Parathyroid adenoma (tissue), 2 donors: Measurements from ENCODE around the gene ITGA11.

ENCODE experiments used
- H2AFZ ChIP-seq: fragments of 300-600 bp; sonication (generic); one replicate; pipeline ENCODE4 v1.7.0; 2017; ENCODE audit warnings: antibody characterized with exemption, mild to moderate bottlenecking
- H3K27ac ChIP-seq: fragments of 300-600 bp; sonication (generic); one replicate; pipeline ENCODE4 v1.7.0; 2017
- H3K27me3 ChIP-seq: fragments of 300-600 bp; sonication (generic); one replicate; pipeline ENCODE4 v1.7.0; 2017; ENCODE audit warnings: low read length; ENCODE audit not compliant: control insufficient read depth, insufficient read depth
- H3K36me3 ChIP-seq: fragments of 300-600 bp; sonication (generic); one replicate; pipeline ENCODE4 v1.7.0; 2017; ENCODE audit warnings: low read length; ENCODE audit not compliant: control insufficient read depth, insufficient read depth
- H3K4me1 ChIP-seq: fragments of 300-600 bp; sonication (generic); one replicate; pipeline ENCODE4 v1.7.0; 2017; ENCODE audit warnings: control low read depth
- H3K4me2 ChIP-seq: fragments of 300-600 bp; sonication (generic); one replicate; pipeline ENCODE4 v1.7.0; 2017; ENCODE audit warnings: low read length
- H3K4me3 ChIP-seq: fragments of 300-600 bp; sonication (generic); one replicate; pipeline ENCODE4 v1.7.0; 2017; ENCODE audit warnings: low read depth, low read length
- H3K79me2 ChIP-seq: fragments of 300-600 bp; sonication (generic); one replicate; pipeline ENCODE4 v1.7.0; 2017; ENCODE audit warnings: control low read depth
- H3K9ac ChIP-seq: fragments of 300-600 bp; sonication (generic); one replicate; pipeline ENCODE4 v1.7.0; 2017; ENCODE audit warnings: mild to moderate bottlenecking
- H3K9me3 ChIP-seq: fragments of 300-600 bp; sonication (generic); one replicate; pipeline ENCODE4 v1.7.0; 2017; ENCODE audit warnings: low read length; ENCODE audit not compliant: control insufficient read depth
- TF ChIP-seq, protein P1 (sequence below): fragments of 300-600 bp; sonication (generic); IDR thresholded peaks from one replicate; pipeline ENCODE4 v1.7.0; 2017; ENCODE audit warnings: antibody characterized with exemption, mild to moderate bottlenecking
- donor health status: primary hyperparathyroidism.

The ITGA11 gene

GRCh38 chr15:68470049-68470742 lies 38.2 kb upstream of the ITGA11 start:
- no peaks in the 10 kb centered on the region for H3K9me3 ChIP-seq
- no peaks in the 10 kb centered on the region for H3K36me3 ChIP-seq
- no peak overlapping the region for H3K4me2 ChIP-seq
- H3K4me3 ChIP-seq = no peak overlapping the region
- H3K27ac ChIP-seq = no peak overlapping the region
- H3K79me2 ChIP-seq = no peaks in the 10 kb centered on the region
- TF ChIP-seq, protein P1, sequence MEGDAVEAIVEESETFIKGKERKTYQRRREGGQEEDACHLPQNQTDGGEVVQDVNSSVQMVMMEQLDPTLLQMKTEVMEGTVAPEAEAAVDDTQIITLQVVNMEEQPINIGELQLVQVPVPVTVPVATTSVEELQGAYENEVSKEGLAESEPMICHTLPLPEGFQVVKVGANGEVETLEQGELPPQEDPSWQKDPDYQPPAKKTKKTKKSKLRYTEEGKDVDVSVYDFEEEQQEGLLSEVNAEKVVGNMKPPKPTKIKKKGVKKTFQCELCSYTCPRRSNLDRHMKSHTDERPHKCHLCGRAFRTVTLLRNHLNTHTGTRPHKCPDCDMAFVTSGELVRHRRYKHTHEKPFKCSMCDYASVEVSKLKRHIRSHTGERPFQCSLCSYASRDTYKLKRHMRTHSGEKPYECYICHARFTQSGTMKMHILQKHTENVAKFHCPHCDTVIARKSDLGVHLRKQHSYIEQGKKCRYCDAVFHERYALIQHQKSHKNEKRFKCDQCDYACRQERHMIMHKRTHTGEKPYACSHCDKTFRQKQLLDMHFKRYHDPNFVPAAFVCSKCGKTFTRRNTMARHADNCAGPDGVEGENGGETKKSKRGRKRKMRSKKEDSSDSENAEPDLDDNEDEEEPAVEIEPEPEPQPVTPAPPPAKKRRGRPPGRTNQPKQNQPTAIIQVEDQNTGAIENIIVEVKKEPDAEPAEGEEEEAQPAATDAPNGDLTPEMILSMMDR = no peak
- H3K9ac ChIP-seq = no peak overlapping the region
- H2AFZ ChIP-seq = no peak overlapping the region
- peaks cover 5% of the 10 kb centered on the region for H3K4me1 ChIP-seq
- H3K27me3 ChIP-seq = no peaks in the 10 kb centered on the region

GRCh38 chr15:68469162-68470048 lies 37.4 kb upstream of the ITGA11 start:
- peaks cover 8% of the 10 kb centered on the region for H3K4me1 ChIP-seq

DNA sequence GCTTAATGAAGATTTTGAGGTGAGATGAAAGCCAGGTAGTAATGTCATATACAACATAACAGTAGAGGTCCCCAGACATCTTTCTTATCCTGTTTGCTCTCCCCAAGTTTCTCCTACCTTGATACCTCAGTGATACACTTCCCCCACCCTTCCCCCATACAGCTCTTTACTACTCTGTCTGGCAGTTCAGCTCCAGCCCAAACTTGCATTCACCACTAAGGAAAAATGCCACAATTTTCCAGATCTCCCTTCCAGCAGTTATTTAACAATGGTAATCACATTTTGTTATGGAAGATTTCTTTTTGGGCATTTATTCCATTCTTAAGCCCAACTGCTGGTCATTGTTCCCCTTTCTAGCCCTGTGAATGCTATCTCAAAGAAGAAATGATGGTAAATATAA lies 34.9 kb upstream of the ITGA11 start:
- H2AFZ ChIP-seq = no peak overlapping the region
- no peaks in the 10 kb centered on the region for H3K79me2 ChIP-seq
- no peaks in the 10 kb centered on the region for H3K27me3 ChIP-seq
- no peak overlapping the region for H3K9ac ChIP-seq
- TF ChIP-seq, protein P1 = no peak
- H3K4me2 ChIP-seq = no peak overlapping the region
- peaks cover 13% of the 10 kb centered on the region for H3K4me1 ChIP-seq
- no peak overlapping the region for H3K27ac ChIP-seq
- no peaks in the 10 kb centered on the region for H3K9me3 ChIP-seq
- no peaks in the 10 kb centered on the region for H3K36me3 ChIP-seq
- no peak overlapping the region for H3K4me3 ChIP-seq

More at GRCh38 chr15:68469162-68470048, 37.4 kb upstream of the ITGA11 start:
- no peak overlapping the region for H2AFZ ChIP-seq
- H3K79me2 ChIP-seq = no peaks in the 10 kb centered on the region
- H3K4me2 ChIP-seq = no peak overlapping the region
- TF ChIP-seq, protein P1 = no peak
- no peaks in the 10 kb centered on the region for H3K27me3 ChIP-seq
- H3K36me3 ChIP-seq = no peaks in the 10 kb centered on the region
- no peak overlapping the region for H3K27ac ChIP-seq
- no peaks in the 10 kb centered on the region for H3K9me3 ChIP-seq
- H3K9ac ChIP-seq = no peak overlapping the region
- no peak overlapping the region for H3K4me3 ChIP-seq

GRCh38 chr15:68465861-68466560 lies 34.0 kb upstream of the ITGA11 start:
- Histone ChIP-seq H3K4me3 (no peak overlapping the region), H3K36me3 (no peaks in the 10 kb centered on the region), H3K27me3 (no peaks in the 10 kb centered on the region), H3K4me1 (peaks cover 13% of the 10 kb centered on the region), H3K9ac (no peak overlapping the region), H3K4me2 (no peak overlapping the region), H3K27ac (no peak overlapping the region), H3K9me3 (no peaks in the 10 kb centered on the region), H3K79me2 (no peaks in the 10 kb centered on the region), H2AFZ (peak overlapping the region; percentile 38)
- TF ChIP-seq, protein P1 = no peak
